ENCODE measurements around the gene MAGI2.

MAGI2 gene

GRCh38 chr7:79465551-79465950 lies 12.1 kb upstream of the MAGI2 start:
- no peak overlapping the region for H3K4me3 ChIP-seq (ENCODE audit: low read depth in 1 of 2, low read length in 1 of 2)
- TF ChIP-seq CTCF (IDR thresholded peaks at IDR 0.05): no peak
- H3K9me3 ChIP-seq: no peaks in the 10 kb centered on the region
- no peaks in the 10 kb centered on the region for H3K36me3 ChIP-seq
- H3K27ac ChIP-seq: no peak overlapping the region
- no peaks in the 10 kb centered on the region for H3K27me3 ChIP-seq
- no peaks in the 10 kb centered on the region for H3K4me1 ChIP-seq (ENCODE audit: control insufficient read depth in 1 of 2, insufficient read depth in 1 of 2, low read depth in 1 of 2, low read length in 1 of 2)

GRCh38 chr7:79464051-79464450 lies 10.6 kb upstream of the MAGI2 start:
- Histone ChIP-seq H3K36me3 (no peaks in the 10 kb centered on the region), H3K4me1 (ENCODE audit: control insufficient read depth in 1 of 2, insufficient read depth in 1 of 2, low read depth in 1 of 2, low read length in 1 of 2) (peaks cover 0 to 11% of the 10 kb centered on the region in 2 experiments), H3K27me3 (no peaks in the 10 kb centered on the region), H3K4me3 (ENCODE audit: low read depth in 1 of 2, low read length in 1 of 2) (no peak overlapping the region), H3K27ac (no peak overlapping the region), H3K9me3 (no peaks in the 10 kb centered on the region)
- no peak for TF ChIP-seq CTCF (IDR thresholded peaks at IDR 0.05)

- no peak overlapping the region for H3K4me3 ChIP-seq (ENCODE audit: low read depth in 1 of 2, low read length in 1 of 2)
- no peaks in the 10 kb centered on the region for H3K36me3 ChIP-seq
- H3K4me1 ChIP-seq (ENCODE audit: control insufficient read depth in 1 of 2, insufficient read depth in 1 of 2, low read depth in 1 of 2, low read length in 1 of 2): peaks cover 0 to 11% of the 10 kb centered on the region in 2 experiments
- H3K9me3 ChIP-seq: no peaks in the 10 kb centered on the region
- H3K27me3 ChIP-seq: no peaks in the 10 kb centered on the region
- TF ChIP-seq CTCF (IDR thresholded peaks at IDR 0.05): no peak
- no peak overlapping the region for H3K27ac ChIP-seq
Observed at GRCh38 chr7:79462390-79462789, 8.9 kb upstream of the MAGI2 start.

GRCh38 chr7:79461660-79462059 lies 8.2 kb upstream of the MAGI2 start:
- Histone ChIP-seq H3K9me3 (no peaks in the 10 kb centered on the region), H3K27ac (no peak overlapping the region), H3K4me3 (ENCODE audit: low read depth in 1 of 2, low read length in 1 of 2) (no peak overlapping the region), H3K27me3 (peaks cover 4% of the 10 kb centered on the region), H3K4me1 (ENCODE audit: control insufficient read depth in 1 of 2, insufficient read depth in 1 of 2, low read depth in 1 of 2, low read length in 1 of 2) (peaks cover 0 to 11% of the 10 kb centered on the region in 2 experiments), H3K36me3 (no peaks in the 10 kb centered on the region)
- TF ChIP-seq CTCF (IDR thresholded peaks at IDR 0.05): no peak

GRCh38 chr7:79459381-79459780 lies 5.9 kb upstream of the MAGI2 start:
- no peak overlapping the region for H3K4me3 ChIP-seq (ENCODE audit: low read depth in 1 of 2, low read length in 1 of 2)
- no peaks in the 10 kb centered on the region for H3K9me3 ChIP-seq
- peaks cover 27% of the 10 kb centered on the region for H3K27me3 ChIP-seq
- H3K36me3 ChIP-seq: no peaks in the 10 kb centered on the region
- H3K27ac ChIP-seq: no peak overlapping the region
- TF ChIP-seq CTCF (IDR thresholded peaks at IDR 0.05): no peak
- H3K4me1 ChIP-seq (ENCODE audit: control insufficient read depth in 1 of 2, insufficient read depth in 1 of 2, low read depth in 1 of 2, low read length in 1 of 2): peaks cover 0 to 14% of the 10 kb centered on the region in 2 experiments

- Histone ChIP-seq H3K27ac (no peak overlapping the region), H3K27me3 (peaks cover 33% of the 10 kb centered on the region), H3K9me3 (no peaks in the 10 kb centered on the region), H3K4me3 (ENCODE audit: low read depth in 1 of 2, low read length in 1 of 2) (no peak overlapping the region), H3K4me1 (ENCODE audit: control insufficient read depth in 1 of 2, insufficient read depth in 1 of 2, low read depth in 1 of 2, low read length in 1 of 2) (peaks cover 0 to 20% of the 10 kb centered on the region in 2 experiments), H3K36me3 (no peaks in the 10 kb centered on the region)
- TF ChIP-seq CTCF (IDR thresholded peaks at IDR 0.05): no peak
Observed at GRCh38 chr7:79458796-79459195, 5.3 kb upstream of the MAGI2 start.

Measured in neutrophil (primary cell).